ENCODE measurements around the gene ZNF624.
A peak's percentile ranks its signal among the peaks of the same experiment; 100 is the strongest.
"Not testable (repeated sequence)": the region's sequence is repeated elsewhere in the genome, so short reads cannot be mapped to it uniquely, and the experiment has no call there.

Gene ZNF624

DNA sequence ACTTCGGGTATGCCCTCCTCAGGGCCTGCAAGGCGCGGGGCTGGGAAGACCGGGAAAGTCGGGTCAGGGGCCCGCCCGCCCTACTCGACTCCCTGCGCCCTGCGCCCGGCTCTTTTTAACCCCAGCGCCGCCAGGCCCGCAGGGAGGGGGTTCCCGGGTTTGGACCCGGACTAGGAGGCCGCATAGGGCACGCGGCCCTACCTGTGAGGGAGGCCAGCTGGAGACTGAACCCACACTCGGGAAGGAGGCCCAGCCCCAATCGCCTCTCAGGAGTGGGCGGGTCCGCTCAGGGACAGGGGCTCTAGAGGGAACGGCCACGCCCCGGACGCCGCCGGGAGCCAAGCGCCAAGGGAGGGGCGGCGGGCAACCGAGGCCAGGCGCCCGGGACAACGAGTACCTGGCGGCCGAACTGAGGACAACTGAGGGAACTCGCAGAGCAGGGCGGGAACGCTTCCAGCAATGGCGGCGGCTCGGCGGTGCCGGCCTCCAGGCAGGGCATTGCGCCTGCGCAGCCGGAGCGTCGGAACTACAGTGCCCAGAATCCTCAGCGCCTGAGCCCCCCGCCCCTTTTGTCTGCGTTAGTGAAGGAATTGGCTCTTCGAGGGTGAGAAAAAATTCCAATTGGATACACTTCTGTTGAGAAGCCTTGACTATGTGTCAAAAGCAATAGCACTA is at the start of gene ZNF624:
Gene ZNF624 (minus strand): TSS at position 484 of the 675 bp plus-strand sequence.
- DNase-seq (ENCODE audit: low read depth in 3 of 3) = peak; percentile 73 to 89 (median 74)

DNA sequence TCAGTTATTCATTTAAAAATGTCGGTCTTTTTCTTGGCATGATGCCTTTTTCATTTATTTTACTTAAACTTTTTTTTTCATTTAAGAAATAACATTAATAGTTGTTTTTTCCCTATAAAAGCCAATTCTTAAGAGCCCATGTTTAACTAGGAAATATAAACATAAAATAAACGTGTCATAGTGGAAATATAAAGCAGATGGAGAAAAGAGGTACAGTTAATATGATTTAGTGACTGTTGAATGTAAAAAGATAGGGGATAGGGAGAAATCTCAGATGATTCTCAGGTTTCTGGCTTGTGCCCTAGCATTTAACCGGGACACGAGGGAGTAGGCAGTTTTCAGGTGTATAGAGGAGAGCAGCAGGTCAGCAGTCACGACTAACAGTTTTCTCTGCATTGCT is 44.0 kb upstream of the ZNF624 start:
- not testable (repeated sequence) for DNase-seq (ENCODE audit: low read depth in 3 of 3)

DNA sequence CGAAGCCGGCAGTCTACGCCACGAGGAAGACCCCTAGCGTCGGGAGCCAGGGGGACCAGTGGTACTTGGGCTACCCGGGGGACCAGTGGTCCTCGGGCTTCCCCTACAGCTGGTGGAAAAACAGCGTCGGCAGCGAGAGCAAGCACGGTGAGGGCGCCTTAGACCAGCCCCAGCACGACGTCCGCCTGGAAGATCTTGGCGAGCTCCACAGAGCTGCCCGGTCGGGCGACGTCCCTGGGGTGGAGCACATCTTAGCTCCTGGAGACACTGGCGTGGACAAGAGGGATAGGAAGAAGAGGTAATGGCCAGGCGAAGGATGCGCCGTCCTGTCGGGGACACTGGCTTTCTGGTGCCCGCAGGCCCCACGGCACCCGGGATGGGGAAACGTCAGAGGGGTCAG is 36.8 kb upstream of the ZNF624 start:
- DNase-seq (ENCODE audit: low read depth in 3 of 3) = not testable (repeated sequence)

DNA sequence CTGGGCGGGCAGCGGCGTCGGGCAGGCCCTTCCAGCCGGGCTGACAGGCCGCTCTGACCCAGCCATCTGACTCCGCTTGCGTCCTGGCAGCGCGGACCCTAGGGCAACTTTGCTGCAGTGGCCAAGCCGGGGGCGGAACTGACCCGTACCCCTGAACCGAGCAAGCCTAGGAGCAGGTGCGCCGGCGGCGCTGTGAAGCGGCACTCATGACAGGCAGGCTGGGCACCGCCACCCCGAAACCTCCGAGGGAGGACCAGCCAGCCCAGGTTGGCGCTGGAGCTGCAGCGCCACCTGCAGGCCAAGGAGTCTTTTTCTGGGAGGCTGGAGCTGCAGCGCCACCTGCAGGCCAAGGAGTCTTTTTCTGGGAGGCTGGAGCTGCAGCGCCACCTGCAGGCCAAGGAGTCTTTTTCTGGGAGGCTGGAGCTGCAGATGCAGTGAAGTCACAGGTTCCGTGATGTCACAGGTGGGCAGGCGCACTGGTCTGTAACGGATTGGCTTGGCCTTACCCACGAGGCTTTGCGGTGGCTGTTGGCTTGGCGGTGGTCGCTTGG is 36.2 kb upstream of the ZNF624 start, which contains the start of gene CCDC144A:
Gene CCDC144A (plus strand): TSS at position 511 of the 551 bp plus-strand sequence. CDS start 160 bp downstream, outside the sequence.
- peak; percentile 40 to 74 (median 68) for DNase-seq (ENCODE audit: low read depth in 3 of 3)

DNA sequence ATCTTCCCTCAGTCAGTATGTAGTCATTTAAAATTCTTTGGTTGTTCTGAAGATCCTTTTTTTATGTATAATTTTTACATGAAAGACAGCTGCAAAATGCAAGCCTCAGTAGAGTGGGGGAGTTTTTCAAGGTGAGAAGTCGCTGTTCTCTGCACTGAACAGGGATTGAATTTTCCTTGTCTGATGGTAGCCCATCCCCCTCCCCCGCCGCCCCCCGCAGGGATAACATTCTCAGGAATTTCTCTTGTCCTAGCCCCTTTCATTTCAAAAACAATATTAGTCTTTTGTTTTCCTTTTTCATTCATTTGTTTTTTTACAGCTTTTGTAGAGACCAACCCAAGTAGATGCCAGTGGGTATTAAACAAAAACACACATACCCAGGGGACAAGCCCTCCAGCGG is 33.5 kb upstream of the ZNF624 start:
- DNase-seq (ENCODE audit: low read depth in 3 of 3) = not testable (repeated sequence)

DNA sequence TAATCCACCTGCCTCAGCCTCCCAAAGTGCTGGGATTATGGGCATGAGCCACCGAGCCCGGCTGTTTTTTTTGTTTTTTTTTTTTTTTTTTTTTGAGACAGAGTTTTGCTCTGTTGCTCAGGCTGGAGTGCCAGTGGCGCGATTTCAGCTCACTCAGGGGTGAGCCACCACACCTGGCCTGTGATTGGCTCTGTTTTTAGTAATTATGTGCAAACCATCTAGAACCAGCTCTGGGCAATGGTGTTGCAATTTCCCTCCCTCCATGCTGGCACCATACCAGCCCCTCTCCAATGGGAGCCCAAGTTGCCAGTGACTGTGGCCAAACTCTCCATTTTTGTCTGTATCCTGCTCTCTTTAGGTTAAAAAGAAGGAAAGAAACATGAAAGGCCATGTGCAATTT is 32.4 kb upstream of the ZNF624 start:
- not testable (repeated sequence) for DNase-seq (ENCODE audit: low read depth in 3 of 3)

DNA sequence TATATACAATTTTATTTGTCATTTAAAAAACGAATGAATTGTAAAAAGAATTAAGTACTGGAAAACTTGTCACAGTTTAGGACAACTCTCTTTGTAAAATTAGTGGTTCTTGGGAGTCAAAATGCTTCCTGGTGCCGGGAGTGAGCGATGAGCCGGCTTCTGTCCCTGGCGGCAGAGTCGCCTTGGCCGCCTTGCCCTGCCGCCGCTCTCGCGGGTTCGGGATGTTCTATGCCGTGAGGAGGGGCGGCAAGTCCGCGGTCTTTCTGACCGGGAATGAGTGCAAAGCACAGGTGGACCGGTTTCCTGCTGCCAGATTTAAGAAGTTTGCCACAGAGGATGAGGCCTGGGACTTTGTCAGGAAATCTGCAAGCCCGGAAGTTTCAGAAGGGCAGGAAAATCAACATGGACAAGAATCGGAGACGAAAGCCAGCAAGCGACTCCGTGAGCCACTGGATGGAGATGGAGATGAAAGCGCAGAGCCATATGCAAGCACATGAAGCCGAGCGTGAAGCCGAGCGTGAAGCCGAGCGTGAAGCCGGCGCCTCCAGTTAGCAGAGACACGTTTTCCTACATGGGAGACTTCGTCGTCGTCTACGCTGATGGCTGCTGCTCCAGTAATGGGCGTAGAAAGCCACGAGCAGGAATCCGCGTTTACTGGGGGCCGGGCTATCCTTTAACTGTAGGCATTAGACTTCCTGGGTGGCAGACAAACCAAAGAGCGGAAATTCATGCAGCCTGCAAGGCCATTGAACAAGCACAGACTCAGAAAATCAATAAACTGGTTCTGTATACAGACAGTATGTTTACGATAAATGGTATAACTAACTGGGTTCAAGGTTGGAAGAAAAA is 29.9 kb upstream of the ZNF624 start:
- DNase-seq (ENCODE audit: low read depth in 3 of 3) = not testable (repeated sequence)

DNA sequence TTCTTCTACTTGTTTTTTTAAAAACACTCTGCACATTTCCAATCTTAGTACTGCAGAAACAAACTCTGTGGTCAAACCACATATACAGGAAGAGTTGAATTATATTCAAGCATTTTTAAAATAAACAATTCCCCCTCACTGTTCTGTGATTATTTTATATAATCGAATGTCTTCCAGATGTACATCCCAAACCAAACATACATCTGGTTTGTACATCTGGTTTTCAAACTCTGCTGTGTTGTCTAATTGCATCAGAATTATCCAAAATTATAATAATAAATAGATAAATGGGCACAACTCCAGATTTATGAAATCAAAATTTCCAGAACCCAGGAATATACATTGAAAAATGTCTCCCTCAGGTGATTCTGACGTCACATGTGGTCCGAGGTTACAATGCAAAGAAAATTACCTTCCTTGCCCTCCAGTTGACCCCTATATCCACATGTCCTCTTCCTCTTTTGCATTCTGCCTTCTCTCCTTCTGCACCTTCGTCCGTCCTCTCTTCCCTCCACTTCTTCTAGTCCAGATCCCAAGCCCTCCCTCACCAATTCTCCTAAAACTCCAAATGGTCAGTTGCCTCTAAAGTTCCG is 23.1 kb upstream of the ZNF624 start:
- no peak for DNase-seq (ENCODE audit: low read depth in 3 of 3)

DNA sequence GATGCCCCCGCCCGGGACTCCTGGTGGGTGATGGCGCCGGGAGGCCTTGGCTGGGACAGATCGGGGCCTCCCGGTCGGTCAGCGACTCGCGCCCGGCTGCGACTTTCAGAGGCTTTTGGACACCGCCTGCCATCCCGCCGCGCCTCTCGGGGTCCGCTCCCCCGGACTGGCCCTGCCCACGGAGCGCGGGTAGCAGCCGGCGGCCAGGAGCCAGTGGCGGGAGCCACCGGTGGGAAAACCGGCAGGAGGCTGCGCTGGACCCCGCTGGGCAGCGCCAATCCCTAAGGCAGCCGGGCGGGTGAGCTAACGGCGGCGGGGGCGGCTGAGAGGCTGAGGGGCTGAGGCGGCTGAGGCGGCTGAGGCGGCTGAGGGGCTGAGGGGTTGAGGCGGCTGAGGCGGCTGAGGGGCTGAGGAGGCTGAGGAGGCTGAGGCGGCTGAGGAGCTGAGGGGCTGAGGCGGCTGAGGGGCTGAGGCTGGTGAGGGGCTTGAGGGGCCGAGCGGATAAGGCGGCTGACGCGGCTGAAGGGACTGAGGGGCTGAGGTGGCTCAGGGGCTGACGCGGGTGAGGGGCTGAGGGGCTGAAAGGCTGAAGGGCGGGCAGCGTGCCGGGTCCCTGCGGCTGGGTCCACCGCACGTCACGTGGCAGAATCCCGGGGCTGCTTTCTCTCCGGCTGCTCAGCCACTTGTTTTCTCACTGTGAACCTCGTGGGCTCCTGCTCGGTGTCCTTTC is 13.4 kb upstream of the ZNF624 start:
- DNase-seq (ENCODE audit: low read depth in 3 of 3) = not testable (repeated sequence)

DNA sequence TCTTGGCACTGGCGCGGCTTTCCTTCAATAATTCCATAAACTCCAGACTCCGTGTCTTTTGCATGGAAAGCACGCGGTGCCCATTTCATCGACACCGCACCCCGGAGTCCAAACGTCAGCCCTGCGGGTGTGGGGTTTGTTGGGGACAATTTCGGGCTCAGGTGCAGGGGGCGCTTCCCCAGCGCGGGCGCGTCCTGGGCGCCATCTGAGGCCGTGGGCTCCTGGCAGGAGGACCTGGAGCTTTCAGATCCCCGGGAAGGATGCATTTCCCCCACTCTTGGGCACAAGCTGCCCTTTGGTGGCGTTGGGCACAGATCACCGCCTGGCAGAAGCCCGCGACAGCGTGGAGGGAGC is 12.9 kb upstream of the ZNF624 start:
- not testable (repeated sequence) for DNase-seq (ENCODE audit: low read depth in 3 of 3)

DNA sequence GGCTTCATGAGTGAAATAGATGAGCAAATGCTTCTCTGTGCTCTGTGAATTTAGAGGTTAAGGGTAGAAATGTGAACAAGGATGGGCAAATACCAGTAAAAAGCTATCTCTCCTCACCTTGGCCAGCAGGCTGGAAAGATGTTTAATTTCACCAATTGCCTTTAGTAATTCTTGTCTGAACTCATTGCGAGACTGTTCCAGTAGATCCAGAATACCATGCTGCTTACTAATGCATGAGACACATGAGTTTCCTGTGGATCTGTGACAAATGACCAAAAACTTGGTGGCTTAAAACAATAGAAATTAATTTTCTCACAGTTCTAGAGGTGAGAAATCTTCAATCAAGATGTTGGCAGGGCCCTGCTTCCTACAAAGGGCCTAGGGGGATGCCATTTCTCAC is 9.3 kb upstream of the ZNF624 start:
- DNase-seq (ENCODE audit: low read depth in 3 of 3) = no peak

DNA sequence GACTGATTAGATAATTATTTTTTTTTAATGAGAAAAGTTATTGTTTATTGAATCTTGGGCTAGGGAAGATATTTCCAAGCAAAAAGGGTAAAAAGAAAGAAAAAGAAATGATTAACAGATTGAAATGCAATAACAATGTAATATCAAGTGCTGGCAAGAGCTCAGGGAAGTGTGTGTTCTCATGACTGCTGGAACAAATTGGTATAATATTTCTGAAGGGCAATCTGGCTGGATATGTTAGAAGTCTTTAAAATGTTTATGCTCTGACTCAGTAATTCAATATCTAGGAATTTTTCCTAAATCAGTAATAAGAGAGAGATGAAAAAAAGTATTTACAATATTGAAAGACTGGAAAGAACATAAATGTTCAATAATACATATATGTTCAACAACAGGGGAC is 7.6 kb upstream of the ZNF624 start:
- no peak for DNase-seq (ENCODE audit: low read depth in 3 of 3)

DNA sequence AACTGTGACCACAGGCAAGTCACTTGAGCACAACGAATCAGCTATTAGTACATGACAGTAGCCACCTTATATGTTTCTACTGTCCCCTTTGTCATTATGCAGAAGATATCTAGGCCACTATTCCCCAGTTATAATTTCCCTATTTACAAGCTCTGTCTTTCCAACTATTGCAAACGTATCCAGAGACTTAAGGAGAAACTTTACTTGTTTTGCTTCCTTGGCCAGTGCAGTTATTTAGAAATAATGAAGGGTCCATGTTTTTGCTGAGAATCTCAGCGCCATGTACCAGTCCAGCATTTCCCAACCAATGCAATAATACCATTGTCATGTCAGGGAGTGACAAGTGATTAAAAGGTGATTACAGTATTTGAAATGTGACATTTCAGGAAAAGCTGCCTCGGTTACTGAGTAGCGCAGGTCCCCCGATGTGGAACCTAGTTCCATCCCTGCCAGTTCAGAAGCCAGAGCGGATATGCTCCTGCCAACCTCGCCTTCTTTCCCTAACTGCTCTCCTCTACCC is 743 bp downstream of the ZNF624 start:
- no peak for DNase-seq (ENCODE audit: low read depth in 3 of 3)

DNA sequence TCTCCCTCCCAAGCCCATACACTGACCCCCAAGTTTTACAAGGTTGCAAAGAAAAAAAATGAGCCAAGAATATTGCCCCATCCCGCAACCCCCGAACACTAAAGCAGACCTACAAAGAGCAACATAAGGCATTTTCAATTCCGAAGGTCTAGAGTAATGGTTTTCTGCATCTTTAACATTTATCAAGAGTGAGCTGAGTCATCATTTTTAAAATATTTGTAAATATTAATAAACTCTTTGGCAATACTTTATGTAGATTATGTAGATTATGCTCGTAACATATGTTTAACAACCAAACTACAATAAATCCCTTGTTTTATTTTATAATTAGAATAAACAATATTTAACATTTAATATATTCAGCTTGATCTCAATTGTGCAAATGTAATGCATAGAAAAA is 1.4 kb downstream of the ZNF624 start:
- no peak for DNase-seq (ENCODE audit: low read depth in 3 of 3)

DNA sequence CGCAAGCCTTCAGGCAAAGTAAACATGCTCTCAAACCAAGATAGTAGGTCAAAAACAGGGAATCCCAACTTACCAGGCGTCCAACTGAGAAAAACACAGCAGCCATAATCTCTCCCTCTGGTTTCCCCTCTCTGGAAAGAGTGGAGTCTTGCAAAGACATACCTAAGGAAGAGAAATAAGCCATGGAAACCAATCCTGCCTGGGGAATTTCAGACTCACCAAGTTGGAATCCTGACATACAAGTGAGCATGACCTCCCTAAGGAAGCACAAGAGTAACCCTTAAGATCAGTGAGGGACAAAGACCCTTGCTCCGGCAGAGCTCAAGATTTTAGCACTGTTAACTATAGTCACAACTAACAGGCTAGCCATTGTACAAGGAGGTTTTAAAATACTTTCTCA is 4.1 kb downstream of the ZNF624 start:
- no peak for DNase-seq (ENCODE audit: low read depth in 3 of 3)

DNA sequence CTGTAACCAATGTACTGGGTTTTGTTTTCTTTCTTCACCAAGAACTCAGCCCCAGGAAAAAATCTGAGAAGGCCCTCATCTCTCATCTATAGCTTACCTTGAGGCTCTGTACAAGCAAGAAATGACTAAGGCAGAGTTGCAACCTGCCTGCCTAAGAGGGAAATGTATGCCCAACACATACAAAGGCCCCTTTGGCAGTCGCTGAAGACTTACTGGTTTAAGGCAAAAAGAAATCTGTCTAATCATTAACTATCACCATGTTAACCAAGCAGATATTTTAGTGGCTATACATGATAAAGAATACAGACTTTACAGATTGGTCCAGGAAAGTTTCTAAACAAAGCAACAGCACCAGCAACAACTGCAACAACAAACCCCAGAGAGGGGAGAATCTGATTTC is 14.2 kb downstream of the ZNF624 start:
- no peak for DNase-seq (ENCODE audit: low read depth in 3 of 3)

DNA sequence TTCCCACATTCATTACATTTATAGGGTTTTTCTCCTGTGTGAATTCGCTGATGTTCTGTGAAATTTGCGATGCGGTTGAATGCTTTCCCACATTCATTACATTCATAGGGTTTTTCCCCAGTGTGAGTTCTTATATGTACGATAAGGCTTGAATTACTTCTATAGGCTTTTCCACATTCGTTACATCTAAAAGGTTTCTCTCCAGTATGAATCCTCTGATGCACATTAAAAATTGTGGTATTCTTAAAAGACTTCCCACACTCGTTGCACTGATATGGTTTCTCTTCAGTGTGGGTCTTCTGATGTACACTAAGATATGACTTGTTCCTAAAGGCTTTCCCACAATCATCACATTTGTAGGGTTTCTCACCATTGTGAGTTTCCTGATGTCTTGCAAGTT is 30.4 kb downstream of the ZNF624 start:
- DNase-seq (ENCODE audit: low read depth in 3 of 3) = no peak

DNA sequence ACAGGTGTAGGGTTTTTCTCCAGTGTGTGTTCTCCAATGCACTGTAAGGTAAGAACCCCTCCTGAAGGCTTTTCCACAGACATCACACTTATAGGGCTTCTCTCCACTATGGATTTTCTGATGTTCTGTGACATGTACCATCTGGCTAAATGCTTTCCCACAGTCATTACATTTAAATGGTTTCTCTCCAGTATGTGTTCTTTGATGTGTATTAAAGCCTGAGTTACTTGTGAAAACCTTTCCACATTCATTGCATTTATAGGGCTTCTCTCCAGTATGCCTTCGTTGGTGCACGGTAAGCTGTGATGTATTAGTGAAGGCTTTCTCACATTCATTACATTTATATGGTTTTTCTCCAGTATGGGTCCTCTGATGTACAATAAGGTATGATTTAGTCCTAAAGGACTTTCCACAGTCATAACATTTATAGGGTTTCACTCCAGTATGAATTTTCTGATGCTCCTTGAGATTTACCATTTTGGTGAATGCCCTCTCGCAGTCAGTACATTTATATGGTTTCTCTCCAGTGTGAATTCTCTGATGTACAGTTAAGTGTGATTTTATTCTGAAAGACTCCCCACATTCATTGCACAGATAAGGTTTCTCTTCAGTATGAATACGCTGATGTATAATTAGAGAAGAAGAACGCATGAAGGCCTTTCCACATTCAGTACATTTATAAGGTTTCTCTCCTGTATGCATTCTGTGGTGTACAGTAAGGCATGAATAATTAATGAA is 30.9 kb downstream of the ZNF624 start:
- DNase-seq (ENCODE audit: low read depth in 3 of 3) = no peak

DNA sequence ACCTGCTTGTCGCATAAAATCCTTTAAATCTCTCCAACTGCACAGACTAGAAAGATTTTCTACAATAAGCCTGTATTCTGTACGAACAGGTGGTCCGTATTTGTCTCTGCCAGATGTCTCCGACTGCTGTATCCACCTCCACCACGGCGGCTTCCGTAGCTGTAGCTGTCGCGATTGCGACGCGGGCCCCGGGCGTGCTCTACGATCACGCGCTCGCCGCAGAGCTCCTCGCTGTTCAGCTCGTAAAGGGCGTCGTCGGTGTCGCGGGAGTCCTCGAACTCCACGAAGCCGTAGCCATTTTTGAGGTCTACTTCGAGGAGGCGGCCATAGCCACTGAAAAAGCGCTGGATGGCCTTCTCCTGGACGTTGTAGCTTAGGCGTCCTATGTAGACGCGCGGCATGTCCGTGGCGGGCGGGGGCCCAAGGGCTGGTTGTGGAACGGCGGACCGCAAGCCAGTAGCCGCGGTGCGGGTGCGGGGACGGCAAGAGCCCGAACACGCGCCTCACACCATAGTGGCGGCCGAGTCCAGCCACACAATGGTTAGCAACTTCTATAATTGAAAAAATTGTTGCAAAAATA is 36.1 kb downstream of the ZNF624 start:
- DNase-seq (ENCODE audit: low read depth in 3 of 3) = no peak

DNA sequence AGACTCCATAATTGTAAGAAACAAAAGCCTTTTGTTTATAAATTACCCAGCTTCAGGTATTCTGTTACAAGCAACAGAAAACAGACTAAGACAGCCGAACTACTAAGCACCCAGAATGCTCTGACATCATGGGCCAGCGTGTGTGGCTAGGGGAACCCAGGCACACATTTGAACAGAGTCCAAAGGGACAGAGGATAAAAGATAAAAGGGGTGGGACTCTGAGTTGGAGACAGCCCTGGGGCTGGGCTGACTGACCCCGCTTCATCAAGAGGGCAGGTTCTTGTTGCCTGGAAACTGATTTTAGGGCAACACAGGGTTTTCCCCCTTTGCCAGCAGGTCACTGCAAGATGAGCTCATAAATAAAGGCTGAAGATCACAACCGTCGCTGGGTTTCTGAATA is 54.1 kb downstream of the ZNF624 start:
- no peak for DNase-seq (ENCODE audit: low read depth in 3 of 3)
